Pulmonary artery endothelial cell (primary cell): Measurements from ENCODE around the gene HCST. TPM values are rescaled to one million over a fixed set of nuclear protein-coding genes. Genes with fewer than 3 reads are reported as not detected.
"Not testable (repeated sequence)": the region's sequence is repeated elsewhere in the genome, so short reads cannot be mapped to it uniquely, and the experiment has no call there.

Source experiments
- DNase-seq: peaks from one replicate; pipeline ENCODE4 v3.0.0-alpha.2; 2011; ENCODE audit warnings: low read depth, low spot score
- total RNA-seq: library from RNA; depleted of rRNA; stranded (reverse); fragments of >200 nt; gene quantifications from 2 replicates; pipeline ENCODE4 v1.2.3, GENCODE V29; 2014

Gene HCST
- total RNA-seq, 1 donor from 2014 or later = not detected

GRCh38 chr19:35904311-35905068 lies 2.2 kb downstream of the HCST start:
- no peak for DNase-seq

GRCh38 chr19:35905178-35905727 lies 2.9 kb downstream of the HCST start:
- no peak for DNase-seq

- DNase-seq = no peak
These were observed 5.0 kb downstream of the HCST start for GRCh38 chr19:35907377-35907745.

GRCh38 chr19:35908010-35908441 lies 5.7 kb downstream of the HCST start, which contains the start of gene TYROBP:
Gene TYROBP, minus strand, starts transcription at chr19:35908295. Its CDS starts 67 bp downstream, at chr19:35908228.
- DNase-seq = no peak

GRCh38 chr19:35908973-35909683 lies 6.8 kb downstream of the HCST start:
- DNase-seq = no peak

- DNase-seq = no peak
These were observed 7.3 kb downstream of the HCST start for GRCh38 chr19:35909684-35910035.

GRCh38 chr19:35910355-35910754 lies 8.0 kb downstream of the HCST start:
- not testable (repeated sequence) for DNase-seq

GRCh38 chr19:35911173-35911572 lies 8.8 kb downstream of the HCST start:
- DNase-seq = no peak

- no peak for DNase-seq
These were observed 9.5 kb downstream of the HCST start for GRCh38 chr19:35911790-35912189.

GRCh38 chr19:35913589-35913988 lies 11.3 kb downstream of the HCST start:
- no peak for DNase-seq

- no peak for DNase-seq
These were observed 13.1 kb downstream of the HCST start for GRCh38 chr19:35915443-35915842.

GRCh38 chr19:35919306-35919705 lies 17.0 kb downstream of the HCST start:
- no peak for DNase-seq

GRCh38 chr19:35921012-35921411 lies 18.7 kb downstream of the HCST start:
- DNase-seq = no peak

GRCh38 chr19:35925501-35925900 lies 23.2 kb downstream of the HCST start:
- no peak for DNase-seq

- DNase-seq = no peak
These were observed 26.2 kb downstream of the HCST start for GRCh38 chr19:35928507-35928906.

GRCh38 chr19:35929876-35930275 lies 27.5 kb downstream of the HCST start:
- DNase-seq = no peak

GRCh38 chr19:35931161-35931873 lies 29.0 kb downstream of the HCST start:
- DNase-seq = peak; percentile 98

GRCh38 chr19:35931874-35932202 lies 29.5 kb downstream of the HCST start:
- no peak for DNase-seq

- DNase-seq = no peak
These were observed 30.1 kb downstream of the HCST start for GRCh38 chr19:35932291-35932936.

- DNase-seq = peak; percentile 22
These were observed 33.8 kb downstream of the HCST start, which contains the start of gene LRFN3 for GRCh38 chr19:35935911-35936737. Gene LRFN3, plus strand, starts transcription at chr19:35936374. Its CDS starts 3,052 bp downstream, at chr19:35939426.
